WTC11 (cell line): ENCODE data around the gene LENEP. TPM values are rescaled to one million over a fixed set of nuclear protein-coding genes. Genes with fewer than 3 reads are reported as not detected.
A peak's percentile ranks its signal among the peaks of the same experiment; 100 is the strongest.

Experiments used
- ATAC-seq: fragments of 200-7000 bp; cut with Tn5 transposase; 2 replicates; pipeline ENCODE4 v1.10.0; 2021; ENCODE audit warnings: mild to moderate bottlenecking, moderate library complexity
- CTCF ChIA-PET: fragments of 300-600 bp; sonication (Branson Sonifier 250); formaldehyde crosslinking; loops from one replicate; lab custom pipeline; 2021; ENCODE audit warnings: antibody characterized with exemption; lab: Charles Lee
- POLR2A ChIA-PET: fragments of 350-600 bp; sonication (Branson Sonifier 250); formaldehyde crosslinking; loops from one replicate; lab custom pipeline; 2021; ENCODE audit warnings: antibody characterized with exemption; lab: Charles Lee
- DNase-seq: peaks from one replicate; pipeline ENCODE4 v3.0.0; 2021; ENCODE audit warnings: low spot score
- H3K27ac Mint-ChIP-seq: 2 replicates; pipeline ENCODE4 v1.8.0; 2021; ENCODE audit warnings: mixed read lengths
- H3K27me3 Mint-ChIP-seq: 2 replicates; pipeline ENCODE4 v1.8.0; 2021; ENCODE audit warnings: low read depth, mild to moderate bottlenecking, moderate library complexity, mixed read lengths
- H3K36me3 Mint-ChIP-seq: 2 replicates; pipeline ENCODE4 v1.8.0; 2021; ENCODE audit warnings: mixed read lengths
- H3K4me1 Mint-ChIP-seq: 2 replicates; pipeline ENCODE4 v1.8.0; 2022; ENCODE audit warnings: mixed read lengths
- H3K4me3 Mint-ChIP-seq: 2 replicates; pipeline ENCODE4 v1.8.0; 2021; ENCODE audit warnings: mild to moderate bottlenecking, moderate library complexity, mixed read lengths
- H3K9me3 Mint-ChIP-seq: 2 replicates; pipeline ENCODE4 v1.8.0; 2021; ENCODE audit warnings: mixed read lengths
- EMX1 ChIP-seq: fragments of 250-450 bp; sonication (Bioruptor Pico); IDR thresholded peaks from 2 replicates; pipeline ENCODE4 v1.8.0; 2021; ENCODE audit warnings: mild to moderate bottlenecking
- ESRRA ChIP-seq: sonication (generic); formaldehyde crosslinking; IDR thresholded peaks from 2 replicates; pipeline ENCODE4 v1.8.1; 2022; ENCODE audit warnings: mild to moderate bottlenecking, missing genetic modification reagents, borderline replicate concordance
- GRHL2 ChIP-seq: fragments of 250-450 bp; sonication (Bioruptor Pico); IDR thresholded peaks from 2 replicates; pipeline ENCODE4 v1.8.0; 2022; ENCODE audit warnings: mild to moderate bottlenecking, moderate library complexity; ENCODE audit not compliant: insufficient replicate concordance, severe bottlenecking
- RELA ChIP-seq: sonication (generic); formaldehyde crosslinking; IDR thresholded peaks from 2 replicates; pipeline ENCODE4 v1.8.1; 2022; ENCODE audit warnings: missing genetic modification reagents, mild to moderate bottlenecking, borderline replicate concordance
- SP1 ChIP-seq: sonication (generic); formaldehyde crosslinking; conservative IDR thresholded peaks from 2 replicates; pipeline ENCODE4 v1.8.1; 2022; ENCODE audit warnings: missing genetic modification reagents
- ZNF121 ChIP-seq: sonication (generic); formaldehyde crosslinking; IDR thresholded peaks from 2 replicates; pipeline ENCODE4 v1.8.0; 2023; ENCODE audit warnings: missing genetic modification reagents
- ZNF423 ChIP-seq: fragments of 250-450 bp; sonication (Bioruptor Pico); IDR thresholded peaks from 2 replicates; pipeline ENCODE4 v2.1.2; 2022; ENCODE audit warnings: mild to moderate bottlenecking, moderate library complexity
- total RNA-seq: library from RNA; stranded (reverse); gene quantifications from 3 replicates; pipeline ENCODE4 v1.2.3, GENCODE V29; 2021
- TF ChIP-seq, protein P1 (sequence below): fragments of 250-450 bp; sonication (Bioruptor Pico); IDR thresholded peaks from 2 replicates; pipeline ENCODE4 v2.1.2; 2022; ENCODE audit warnings: mild to moderate bottlenecking, moderate library complexity
- TF ChIP-seq, protein P2 (sequence below): sonication (generic); formaldehyde crosslinking; IDR thresholded peaks from 2 replicates; pipeline ENCODE4 v1.8.0; 2022; ENCODE audit warnings: mild to moderate bottlenecking, missing genetic modification reagents
- TF ChIP-seq, protein P3 (sequence below): fragments of 200-600 bp; IDR thresholded peaks from 2 replicates; pipeline ENCODE4 v1.8.0; 2022; ENCODE audit warnings: antibody characterized with exemption
- TF ChIP-seq, protein P4 (sequence below): fragments of 250-450 bp; sonication (Bioruptor Pico); IDR thresholded peaks from 2 replicates; pipeline ENCODE4 v1.9.0; 2021; ENCODE audit warnings: mild to moderate bottlenecking, borderline replicate concordance
- TF ChIP-seq, protein P5 (sequence below): sonication (generic); formaldehyde crosslinking; IDR thresholded peaks from 2 replicates; pipeline ENCODE4 v1.8.1; 2022; ENCODE audit warnings: missing genetic modification reagents, borderline replicate concordance
- TF ChIP-seq, protein P6 (sequence below): sonication (generic); formaldehyde crosslinking; IDR thresholded peaks from 2 replicates; pipeline ENCODE4 v1.8.0; 2023; ENCODE audit warnings: missing genetic modification reagents
- TF ChIP-seq, protein P7 (sequence below): sonication (generic); formaldehyde crosslinking; IDR thresholded peaks from 2 replicates; pipeline ENCODE4 v1.8.1; 2023; ENCODE audit warnings: mild to moderate bottlenecking, missing genetic modification reagents
- TF ChIP-seq, protein P8 (sequence below): sonication (generic); formaldehyde crosslinking; IDR thresholded peaks from 2 replicates; pipeline ENCODE4 v1.8.1; 2022; ENCODE audit warnings: mild to moderate bottlenecking, missing genetic modification reagents, moderate library complexity, borderline replicate concordance
- TF ChIP-seq, protein P9 (sequence below): fragments of 250-450 bp; sonication (Bioruptor Pico); IDR thresholded peaks from 2 replicates; pipeline ENCODE4 v1.9.0; 2021; ENCODE audit warnings: moderate library complexity, mild to moderate bottlenecking, inconsistent platforms, borderline replicate concordance

The LENEP gene
- total RNA-seq, 1 experiment from 2014 or later: 1.2 TPM

DNA sequence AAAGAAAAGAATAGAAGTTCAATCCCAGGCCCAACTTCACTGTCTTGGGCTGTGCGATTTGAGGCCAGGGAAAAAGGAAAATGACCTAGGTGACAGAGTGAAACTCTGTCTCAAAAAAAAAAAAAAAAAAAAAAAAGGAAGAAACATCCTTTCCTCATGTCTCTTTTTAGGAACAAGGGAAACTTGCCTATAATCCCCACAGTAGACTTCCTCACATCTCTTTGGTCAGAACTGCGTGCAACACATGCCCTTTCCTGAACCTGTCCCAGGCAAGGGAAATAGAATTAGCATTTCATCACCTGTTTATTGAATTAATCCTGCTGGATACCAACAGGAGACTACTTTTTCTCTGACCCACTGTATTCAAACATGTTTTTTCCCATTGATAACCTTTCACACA is 42.5 kb downstream of the LENEP start (continued):
- TF ChIP-seq ESRRA: no peak
- TF ChIP-seq, protein P1, sequence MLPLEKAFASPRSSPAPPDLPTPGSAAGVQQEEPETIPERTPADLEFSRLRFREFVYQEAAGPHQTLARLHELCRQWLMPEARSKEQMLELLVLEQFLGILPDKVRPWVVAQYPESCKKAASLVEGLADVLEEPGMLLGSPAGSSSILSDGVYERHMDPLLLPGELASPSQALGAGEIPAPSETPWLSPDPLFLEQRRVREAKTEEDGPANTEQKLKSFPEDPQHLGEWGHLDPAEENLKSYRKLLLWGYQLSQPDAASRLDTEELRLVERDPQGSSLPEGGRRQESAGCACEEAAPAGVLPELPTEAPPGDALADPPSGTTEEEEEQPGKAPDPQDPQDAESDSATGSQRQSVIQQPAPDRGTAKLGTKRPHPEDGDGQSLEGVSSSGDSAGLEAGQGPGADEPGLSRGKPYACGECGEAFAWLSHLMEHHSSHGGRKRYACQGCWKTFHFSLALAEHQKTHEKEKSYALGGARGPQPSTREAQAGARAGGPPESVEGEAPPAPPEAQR (CRISPR knock-in tag): no peak
- TF ChIP-seq, protein P2, sequence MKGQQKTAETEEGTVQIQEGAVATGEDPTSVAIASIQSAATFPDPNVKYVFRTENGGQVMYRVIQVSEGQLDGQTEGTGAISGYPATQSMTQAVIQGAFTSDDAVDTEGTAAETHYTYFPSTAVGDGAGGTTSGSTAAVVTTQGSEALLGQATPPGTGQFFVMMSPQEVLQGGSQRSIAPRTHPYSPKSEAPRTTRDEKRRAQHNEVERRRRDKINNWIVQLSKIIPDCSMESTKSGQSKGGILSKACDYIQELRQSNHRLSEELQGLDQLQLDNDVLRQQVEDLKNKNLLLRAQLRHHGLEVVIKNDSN (CRISPR knock-in tag): no peak

DNA sequence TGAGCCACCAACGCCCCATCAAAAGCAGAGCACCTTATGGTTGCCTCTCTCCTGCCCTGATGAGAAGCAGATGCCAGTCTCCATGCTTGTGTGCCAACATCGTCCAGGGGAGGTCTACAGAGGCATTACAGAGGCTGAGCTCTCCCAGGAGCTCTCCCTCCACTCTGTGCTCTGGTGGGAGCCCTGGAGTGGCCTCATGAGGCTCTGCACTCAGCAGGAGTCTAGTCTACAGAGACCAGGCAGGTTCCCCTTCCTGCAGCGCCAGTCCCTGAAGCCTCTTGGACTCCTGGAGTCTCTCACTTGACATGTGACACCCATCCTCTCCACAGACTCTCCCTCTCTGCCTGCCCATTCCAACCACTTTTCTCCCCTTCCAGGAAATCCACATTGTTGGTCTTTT is 43.7 kb downstream of the LENEP start:
- ChIA-PET POLR2A (no interaction called here), CTCF (interaction anchor here (0.9 to 3.7 kb wide), 4 partner anchors 8 to 48 kb away, joined by 3 to 20 read pairs (median 4); partner anchors contain the start of gene ADAM15)
- Mint-ChIP-seq H3K27me3 (peaks cover 12% of the 10 kb centered on the region), H3K4me1 (no peaks in the 10 kb centered on the region), H3K36me3 (no peaks in the 10 kb centered on the region), H3K27ac (no peak overlapping the region), H3K4me3 (no peak overlapping the region), H3K9me3 (no peaks in the 10 kb centered on the region)
- 0 out of 2 replicates have a peak, but pooled peaks have one; percentile 0 for TF ChIP-seq ZNF121 (CRISPR knock-in tag)
- TF ChIP-seq, protein P3, sequence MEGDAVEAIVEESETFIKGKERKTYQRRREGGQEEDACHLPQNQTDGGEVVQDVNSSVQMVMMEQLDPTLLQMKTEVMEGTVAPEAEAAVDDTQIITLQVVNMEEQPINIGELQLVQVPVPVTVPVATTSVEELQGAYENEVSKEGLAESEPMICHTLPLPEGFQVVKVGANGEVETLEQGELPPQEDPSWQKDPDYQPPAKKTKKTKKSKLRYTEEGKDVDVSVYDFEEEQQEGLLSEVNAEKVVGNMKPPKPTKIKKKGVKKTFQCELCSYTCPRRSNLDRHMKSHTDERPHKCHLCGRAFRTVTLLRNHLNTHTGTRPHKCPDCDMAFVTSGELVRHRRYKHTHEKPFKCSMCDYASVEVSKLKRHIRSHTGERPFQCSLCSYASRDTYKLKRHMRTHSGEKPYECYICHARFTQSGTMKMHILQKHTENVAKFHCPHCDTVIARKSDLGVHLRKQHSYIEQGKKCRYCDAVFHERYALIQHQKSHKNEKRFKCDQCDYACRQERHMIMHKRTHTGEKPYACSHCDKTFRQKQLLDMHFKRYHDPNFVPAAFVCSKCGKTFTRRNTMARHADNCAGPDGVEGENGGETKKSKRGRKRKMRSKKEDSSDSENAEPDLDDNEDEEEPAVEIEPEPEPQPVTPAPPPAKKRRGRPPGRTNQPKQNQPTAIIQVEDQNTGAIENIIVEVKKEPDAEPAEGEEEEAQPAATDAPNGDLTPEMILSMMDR: no peak
- no peak for TF ChIP-seq ZNF423 (CRISPR knock-in tag)
- DNase-seq (no peak), ATAC-seq (no peak)

DNA sequence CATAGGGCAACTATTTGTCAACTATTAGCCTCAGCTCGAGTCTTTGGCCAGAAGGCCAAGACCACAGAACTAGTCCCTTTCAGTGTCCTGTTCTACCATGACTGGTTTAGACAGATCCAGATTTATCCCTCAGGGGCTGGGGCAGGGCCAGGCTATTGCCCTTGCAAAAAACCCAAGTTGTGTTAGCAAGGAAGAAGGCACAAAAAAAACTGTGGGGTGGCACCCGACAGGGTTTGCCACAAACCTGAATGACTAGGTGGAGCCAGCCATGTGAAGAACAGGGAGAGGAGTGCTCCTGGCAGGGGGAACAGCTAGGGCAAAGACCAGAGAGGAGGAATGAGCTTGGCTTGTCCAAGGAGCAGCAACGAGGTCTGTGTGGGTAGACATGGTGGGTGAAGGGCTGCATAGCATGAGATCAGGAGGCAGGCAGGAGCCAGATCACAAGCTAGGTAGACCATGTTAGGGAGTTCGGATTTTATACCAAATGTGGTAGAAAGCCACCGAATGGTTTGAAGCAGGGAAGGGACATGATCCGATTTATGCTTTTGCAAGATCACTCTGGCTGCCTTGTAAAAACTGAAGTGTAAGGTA is 44.6 kb downstream of the LENEP start:
- TF ChIP-seq RELA (CRISPR knock-in tag) (no peak), EMX1 (no peak), GRHL2 (CRISPR knock-in tag) (no peak), SP1 (CRISPR knock-in tag) (no peak)
- TF ChIP-seq, protein P4, sequence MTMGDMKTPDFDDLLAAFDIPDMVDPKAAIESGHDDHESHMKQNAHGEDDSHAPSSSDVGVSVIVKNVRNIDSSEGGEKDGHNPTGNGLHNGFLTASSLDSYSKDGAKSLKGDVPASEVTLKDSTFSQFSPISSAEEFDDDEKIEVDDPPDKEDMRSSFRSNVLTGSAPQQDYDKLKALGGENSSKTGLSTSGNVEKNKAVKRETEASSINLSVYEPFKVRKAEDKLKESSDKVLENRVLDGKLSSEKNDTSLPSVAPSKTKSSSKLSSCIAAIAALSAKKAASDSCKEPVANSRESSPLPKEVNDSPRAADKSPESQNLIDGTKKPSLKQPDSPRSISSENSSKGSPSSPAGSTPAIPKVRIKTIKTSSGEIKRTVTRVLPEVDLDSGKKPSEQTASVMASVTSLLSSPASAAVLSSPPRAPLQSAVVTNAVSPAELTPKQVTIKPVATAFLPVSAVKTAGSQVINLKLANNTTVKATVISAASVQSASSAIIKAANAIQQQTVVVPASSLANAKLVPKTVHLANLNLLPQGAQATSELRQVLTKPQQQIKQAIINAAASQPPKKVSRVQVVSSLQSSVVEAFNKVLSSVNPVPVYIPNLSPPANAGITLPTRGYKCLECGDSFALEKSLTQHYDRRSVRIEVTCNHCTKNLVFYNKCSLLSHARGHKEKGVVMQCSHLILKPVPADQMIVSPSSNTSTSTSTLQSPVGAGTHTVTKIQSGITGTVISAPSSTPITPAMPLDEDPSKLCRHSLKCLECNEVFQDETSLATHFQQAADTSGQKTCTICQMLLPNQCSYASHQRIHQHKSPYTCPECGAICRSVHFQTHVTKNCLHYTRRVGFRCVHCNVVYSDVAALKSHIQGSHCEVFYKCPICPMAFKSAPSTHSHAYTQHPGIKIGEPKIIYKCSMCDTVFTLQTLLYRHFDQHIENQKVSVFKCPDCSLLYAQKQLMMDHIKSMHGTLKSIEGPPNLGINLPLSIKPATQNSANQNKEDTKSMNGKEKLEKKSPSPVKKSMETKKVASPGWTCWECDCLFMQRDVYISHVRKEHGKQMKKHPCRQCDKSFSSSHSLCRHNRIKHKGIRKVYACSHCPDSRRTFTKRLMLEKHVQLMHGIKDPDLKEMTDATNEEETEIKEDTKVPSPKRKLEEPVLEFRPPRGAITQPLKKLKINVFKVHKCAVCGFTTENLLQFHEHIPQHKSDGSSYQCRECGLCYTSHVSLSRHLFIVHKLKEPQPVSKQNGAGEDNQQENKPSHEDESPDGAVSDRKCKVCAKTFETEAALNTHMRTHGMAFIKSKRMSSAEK (CRISPR knock-in tag): no peak
- TF ChIP-seq, protein P5, sequence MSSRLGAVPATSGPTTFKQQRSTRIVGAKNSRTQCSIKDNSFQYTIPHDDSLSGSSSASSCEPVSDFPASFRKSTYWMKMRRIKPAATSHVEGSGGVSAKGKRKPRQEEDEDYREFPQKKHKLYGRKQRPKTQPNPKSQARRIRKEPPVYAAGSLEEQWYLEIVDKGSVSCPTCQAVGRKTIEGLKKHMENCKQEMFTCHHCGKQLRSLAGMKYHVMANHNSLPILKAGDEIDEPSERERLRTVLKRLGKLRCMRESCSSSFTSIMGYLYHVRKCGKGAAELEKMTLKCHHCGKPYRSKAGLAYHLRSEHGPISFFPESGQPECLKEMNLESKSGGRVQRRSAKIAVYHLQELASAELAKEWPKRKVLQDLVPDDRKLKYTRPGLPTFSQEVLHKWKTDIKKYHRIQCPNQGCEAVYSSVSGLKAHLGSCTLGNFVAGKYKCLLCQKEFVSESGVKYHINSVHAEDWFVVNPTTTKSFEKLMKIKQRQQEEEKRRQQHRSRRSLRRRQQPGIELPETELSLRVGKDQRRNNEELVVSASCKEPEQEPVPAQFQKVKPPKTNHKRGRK (CRISPR knock-in tag): no peak
- TF ChIP-seq, protein P6, sequence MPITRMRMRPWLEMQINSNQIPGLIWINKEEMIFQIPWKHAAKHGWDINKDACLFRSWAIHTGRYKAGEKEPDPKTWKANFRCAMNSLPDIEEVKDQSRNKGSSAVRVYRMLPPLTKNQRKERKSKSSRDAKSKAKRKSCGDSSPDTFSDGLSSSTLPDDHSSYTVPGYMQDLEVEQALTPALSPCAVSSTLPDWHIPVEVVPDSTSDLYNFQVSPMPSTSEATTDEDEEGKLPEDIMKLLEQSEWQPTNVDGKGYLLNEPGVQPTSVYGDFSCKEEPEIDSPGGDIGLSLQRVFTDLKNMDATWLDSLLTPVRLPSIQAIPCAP (CRISPR knock-in tag): no peak
- TF ChIP-seq, protein P7, sequence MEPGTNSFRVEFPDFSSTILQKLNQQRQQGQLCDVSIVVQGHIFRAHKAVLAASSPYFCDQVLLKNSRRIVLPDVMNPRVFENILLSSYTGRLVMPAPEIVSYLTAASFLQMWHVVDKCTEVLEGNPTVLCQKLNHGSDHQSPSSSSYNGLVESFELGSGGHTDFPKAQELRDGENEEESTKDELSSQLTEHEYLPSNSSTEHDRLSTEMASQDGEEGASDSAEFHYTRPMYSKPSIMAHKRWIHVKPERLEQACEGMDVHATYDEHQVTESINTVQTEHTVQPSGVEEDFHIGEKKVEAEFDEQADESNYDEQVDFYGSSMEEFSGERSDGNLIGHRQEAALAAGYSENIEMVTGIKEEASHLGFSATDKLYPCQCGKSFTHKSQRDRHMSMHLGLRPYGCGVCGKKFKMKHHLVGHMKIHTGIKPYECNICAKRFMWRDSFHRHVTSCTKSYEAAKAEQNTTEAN (CRISPR knock-in tag): no peak
- TF ChIP-seq, protein P8, sequence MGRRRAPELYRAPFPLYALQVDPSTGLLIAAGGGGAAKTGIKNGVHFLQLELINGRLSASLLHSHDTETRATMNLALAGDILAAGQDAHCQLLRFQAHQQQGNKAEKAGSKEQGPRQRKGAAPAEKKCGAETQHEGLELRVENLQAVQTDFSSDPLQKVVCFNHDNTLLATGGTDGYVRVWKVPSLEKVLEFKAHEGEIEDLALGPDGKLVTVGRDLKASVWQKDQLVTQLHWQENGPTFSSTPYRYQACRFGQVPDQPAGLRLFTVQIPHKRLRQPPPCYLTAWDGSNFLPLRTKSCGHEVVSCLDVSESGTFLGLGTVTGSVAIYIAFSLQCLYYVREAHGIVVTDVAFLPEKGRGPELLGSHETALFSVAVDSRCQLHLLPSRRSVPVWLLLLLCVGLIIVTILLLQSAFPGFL (CRISPR knock-in tag): no peak
- TF ChIP-seq, protein P9, sequence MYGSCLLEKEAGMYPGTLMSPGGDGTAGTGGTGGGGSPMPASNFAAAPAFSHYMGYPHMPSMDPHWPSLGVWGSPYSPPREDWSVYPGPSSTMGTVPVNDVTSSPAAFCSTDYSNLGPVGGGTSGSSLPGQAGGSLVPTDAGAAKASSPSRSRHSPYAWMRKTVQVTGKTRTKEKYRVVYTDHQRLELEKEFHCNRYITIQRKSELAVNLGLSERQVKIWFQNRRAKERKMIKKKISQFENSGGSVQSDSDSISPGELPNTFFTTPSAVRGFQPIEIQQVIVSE: no peak
- Mint-ChIP-seq H3K4me1 (no peaks in the 10 kb centered on the region), H3K9me3 (no peaks in the 10 kb centered on the region), H3K4me3 (no peak overlapping the region), H3K36me3 (no peaks in the 10 kb centered on the region), H3K27me3 (peaks cover 12% of the 10 kb centered on the region), H3K27ac (no peak overlapping the region)
- POLR2A ChIA-PET: no interaction called here
- ATAC-seq: no peak
- DNase-seq: no peak
- CTCF ChIA-PET: interaction anchor here (0.9 to 5.5 kb wide), 3 partner anchors 13 to 47 kb away, joined by 3 to 27 read pairs (median 20); partner anchors contain the start of gene ADAM15
